K562 (cell line): Measurements from ENCODE around the gene SH3BP4. TPM values are rescaled to one million over a fixed set of nuclear protein-coding genes. Genes with fewer than 3 reads are reported as not detected.

Experiments used
- ATAC-seq: fragments of 200-7000 bp; cut with Tn5 transposase; 3 replicates; pipeline ENCODE4 v1.9.1; 2020; ENCODE audit warnings: moderate library complexity
- BruUV-seq: library from RNA; stranded (reverse); fragments of 400-500 nt; replicated peaks from 2 replicates; lab custom pipeline; 2021; lab: Mats Ljungman, UMichigan
- CTCF ChIA-PET: fragments of 300-600 bp; formaldehyde crosslinking; extraction: SDS; loops from one replicate; lab custom pipeline; 2021; ENCODE audit warnings: low intra/inter-chr PET ratio; lab: Yijun Ruan, JAX
- POLR2A ChIA-PET: fragments of 300-600, 350-650 bp; sonication (Branson Sonifier 250); formaldehyde crosslinking; extraction: SDS; loops from one replicate; lab custom pipeline; 2021; ENCODE audit warnings: antibody characterized with exemption, inconsistent platforms; lab: Yijun Ruan, JAX
- DNase-seq, 4 experiments: peaks; one replicate each; pipeline versions ENCODE4 v3.0.0 to v3.0.0-alpha.2; 2011 to 2018; ENCODE audit warnings: low spot score in 3 of 4, mixed read lengths in 3 of 4; ENCODE audit errors: extremely low read depth in 1 of 4
- FAIRE-seq: peaks from 2 replicates; lab custom pipeline; 2011; peaks lifted over from hg19 to GRCh38; lab: Jason Lieb, UNC
- H2AFZ ChIP-seq: 2 replicates; pipeline ENCODE4 v1.6.0; 2011; ENCODE audit warnings: low read depth, low read length, control low read depth, inconsistent platforms
- H3K27ac ChIP-seq: fragments of 200-600 bp; 3 replicates; pipeline ENCODE4 v1.8.0; 2011; ENCODE audit warnings: low read depth, mild to moderate bottlenecking, control low read depth, inconsistent platforms, low read length, moderate library complexity, mixed read lengths; ENCODE audit errors: extremely low read depth
- H3K27me3 ChIP-seq, 2 experiments: fragments of 300-600 bp in 1 of 2; 2 replicates in 1 of 2; 3 replicates in 1 of 2; pipeline versions ENCODE4 v1.6.0 to v1.8.0; 2011; ENCODE audit warnings: inconsistent platforms in 2 of 2, low read length in 2 of 2, mild to moderate bottlenecking in 1 of 2, mixed read lengths in 1 of 2, moderate library complexity in 1 of 2; ENCODE audit not compliant: control insufficient read depth in 2 of 2, insufficient read depth in 2 of 2
- H3K36me3 ChIP-seq: fragments of 300-600 bp; 3 replicates; pipeline ENCODE4 v1.8.0; 2011; ENCODE audit warnings: mild to moderate bottlenecking, low read length, inconsistent platforms; ENCODE audit not compliant: control insufficient read depth, insufficient read depth
- H3K4me1 ChIP-seq, 2 experiments: fragments of 200-600 bp in 1 of 2; replicated peaks in 1 of 2; 2 replicates in 1 of 2; 3 replicates in 1 of 2; pipeline versions ENCODE4 v1.5.1 to v1.8.0; 2011; ENCODE audit warnings: inconsistent platforms in 2 of 2, low read length in 2 of 2, mild to moderate bottlenecking in 1 of 2, mixed read lengths in 1 of 2, moderate library complexity in 1 of 2; ENCODE audit not compliant: control insufficient read depth in 2 of 2, insufficient read depth in 2 of 2
- H3K4me2 ChIP-seq: 2 replicates; pipeline ENCODE4 v1.6.1; 2011; ENCODE audit warnings: low read length, control low read depth, inconsistent platforms, mixed read lengths; ENCODE audit not compliant: insufficient read depth
- H3K4me3 ChIP-seq: fragments of 200-600 bp; sonication (generic), shearing (Covaris generic); 2 replicates; pipeline ENCODE4 v1.5.1; 2016; ENCODE audit warnings: control low read depth, inconsistent platforms
- H3K79me2 ChIP-seq: fragments of 200-600 bp; 3 replicates; pipeline ENCODE4 v1.8.0; 2011; ENCODE audit warnings: low read length, inconsistent platforms; ENCODE audit not compliant: control insufficient read depth, insufficient read depth
- H3K9ac ChIP-seq, 2 experiments: 2 replicates each; pipeline versions ENCODE4 v1.6.0 to v1.6.1; 2011; ENCODE audit warnings: low read depth in 2 of 2, low read length in 2 of 2, control low read depth in 1 of 2, inconsistent platforms in 1 of 2, mild to moderate bottlenecking in 1 of 2, mixed read lengths in 1 of 2; ENCODE audit not compliant: insufficient read depth in 1 of 2
- H3K9me1 ChIP-seq: one replicate; pipeline ENCODE4 v1.6.0; 2011; ENCODE audit warnings: inconsistent platforms, mild to moderate bottlenecking, low read length, moderate library complexity; ENCODE audit not compliant: control insufficient read depth, insufficient read depth
- H3K9me3 ChIP-seq: replicated peaks from 2 replicates; pipeline ENCODE4 v1.5.1; 2011; ENCODE audit warnings: low read depth, low read length, inconsistent platforms; ENCODE audit not compliant: control insufficient read depth, insufficient read depth
- H4K20me1 ChIP-seq: replicated peaks from 2 replicates; pipeline ENCODE4 v1.6.1; 2011; ENCODE audit warnings: low read length, inconsistent platforms, mixed read lengths; ENCODE audit not compliant: control insufficient read depth, insufficient read depth
- CAMTA2 ChIP-seq: fragments of 250-450 bp; sonication (Bioruptor Pico); conservative IDR thresholded peaks from 2 replicates; pipeline ENCODE4 v1.5.1; 2022
- FOXA3 ChIP-seq, 2 experiments: fragments of 450-650 bp in 1 of 2; sonication (generic) in 1 of 2; formaldehyde crosslinking; IDR thresholded peaks in 1 of 2; conservative IDR thresholded peaks in 1 of 2; 2 replicates each; pipeline versions ENCODE4 v1.4.0 to v1.8.0; 2020 to 2022; ENCODE audit warnings: mild to moderate bottlenecking in 2 of 2, missing genetic modification reagents in 1 of 2
- FOXM1 ChIP-seq, 2 experiments: fragments of 450-650 bp in 1 of 2; sonication (generic) in 1 of 2; formaldehyde crosslinking in 1 of 2; IDR thresholded peaks; 2 replicates each; pipeline versions ENCODE4 v1.6.1 to v1.9.0; 2017 to 2022; ENCODE audit warnings: low read depth in 2 of 2, mild to moderate bottlenecking in 2 of 2, missing genetic modification reagents in 1 of 2, moderate library complexity in 1 of 2
- GATA2 ChIP-seq: sonication (generic); formaldehyde crosslinking; IDR thresholded peaks from 2 replicates; pipeline ENCODE4 v1.4.0; 2020; ENCODE audit warnings: mild to moderate bottlenecking, missing genetic modification reagents
- MCM3 ChIP-seq: fragments of 450-650 bp; IDR thresholded peaks from 2 replicates; pipeline ENCODE4 v1.6.1; 2016
- NCOA2 ChIP-seq, 2 experiments: fragments of 450-650 bp; IDR thresholded peaks; 2 replicates each; pipeline ENCODE4 v1.6.1; 2018; ENCODE audit warnings: mild to moderate bottlenecking in 2 of 2, moderate library complexity in 1 of 2; ENCODE audit not compliant: partially characterized antibody in 2 of 2
- NRF1 ChIP-seq, 2 experiments: fragments of 450-650 bp; IDR thresholded peaks in 1 of 2; conservative IDR thresholded peaks in 1 of 2; 2 replicates each; pipeline ENCODE4 v1.6.1; 2014; ENCODE audit warnings: mild to moderate bottlenecking in 2 of 2
- PTTG1 ChIP-seq: fragments of 450-650 bp; IDR thresholded peaks from 2 replicates; pipeline ENCODE4 v1.6.1; 2016; ENCODE audit warnings: low read depth, mild to moderate bottlenecking, missing genetic modification characterization, missing compliant biosample characterization
- SREBF1 ChIP-seq: fragments of 150-350 bp; IDR thresholded peaks from 2 replicates; pipeline ENCODE4 v1.6.1; 2014; ENCODE audit warnings: antibody characterized with exemption, low read depth, low read length, borderline replicate concordance
- TCF7L2 ChIP-seq: fragments of 150-350 bp; IDR thresholded peaks from 2 replicates; pipeline ENCODE4 v1.6.1; 2016; ENCODE audit warnings: low read depth, mild to moderate bottlenecking, low read length, moderate library complexity
- ZNF436 ChIP-seq: fragments of 250-450, 450-650 bp; sonication (Bioruptor Pico); formaldehyde crosslinking; IDR thresholded peaks from 2 replicates; pipeline ENCODE4 v1.7.0; 2020; ENCODE audit warnings: mild to moderate bottlenecking
- WGBS: fragments of 100-300 bp; shearing (Covaris generic); methylation state at CpG from one replicate; pipeline ENCODE4 v1.1.6; 2016; ENCODE audit warnings: low coverage, mixed read lengths; ENCODE audit not compliant: insufficient coverage; ENCODE audit errors: missing lambda C conversion rate; 5-methylcytosine and 5-hydroxymethylcytosine counted together
- in situ Hi-C: fragments of 300-500 bp; cut with MboI; formaldehyde crosslinking; loops from 4 replicates; pipeline ENCODE4 v1.15.0; 2018; ENCODE audit warnings: inconsistent platforms, mixed read lengths
- intact Hi-C: fragments of 100-400 bp; cut with micrococcal nuclease; formaldehyde crosslinking; loops from 2 replicates; pipeline ENCODE4 v1.14.2; 2022
- polyA plus RNA-seq, 8 experiments: library from polyadenylated mRNA; depleted of rRNA in 4 of 8; stranded (reverse) in 5 of 8; unstranded in 3 of 8; fragments of >200 nt; fragmentation: Nextera tagmentation in 2 of 8; fragmentation: Illumina TruSeq in 1 of 8; extraction: Ambion mirVana in 2 of 8; extraction: Trizol in 1 of 8; gene quantifications; 2 replicates each; pipeline versions ENCODE4 v1.2.1 to v1.2.3, GENCODE V29; 2011 to 2014; ENCODE audit warnings: inconsistent platforms in 1 of 8, missing spikeins in 1 of 8
- total RNA-seq, 7 experiments: library from RNA; depleted of rRNA in 6 of 7; stranded (reverse); fragments of >200 nt in 6 of 7; fragmentation: Illumina TruSeq in 2 of 7; extraction: Trizol in 2 of 7; gene quantifications; 2 replicates each; pipeline versions ENCODE4 v1.2.1 to v1.2.3, GENCODE V29; 2011 to 2021; ENCODE audit warnings: low replicate concordance in 1 of 7
- TF ChIP-seq, protein P1 (sequence below): fragments of 250-450 bp; sonication (Bioruptor Pico); IDR thresholded peaks from 2 replicates; pipeline ENCODE4 v1.8.0; 2021; ENCODE audit warnings: borderline replicate concordance, mild to moderate bottlenecking, moderate library complexity; ENCODE audit not compliant: poor library complexity, severe bottlenecking

The SH3BP4 gene
- total and polyA plus RNA-seq, 9 of the 15 experiments (the other 6 are each of a cell fraction or from before 2014, with no cell fraction given): 0.03 to 0.28 (median 0.27) TPM; not detected in 6

GRCh38 chr2:234970477-234970882 is 18.7 kb downstream of the SH3BP4 start (continued):
- TF ChIP-seq FOXM1 (IDR thresholded peaks at IDR 0.05; ENCODE audit: low read depth) (no peak), FOXM1 (CRISPR knock-in tag; IDR thresholded peaks at IDR 0.05; ENCODE audit: low read depth) (no peak), NCOA2 (IDR thresholded peaks at IDR 0.05; ENCODE audit: partially characterized antibody in 2 of 2) (no peak)
- TF ChIP-seq, protein P1, sequence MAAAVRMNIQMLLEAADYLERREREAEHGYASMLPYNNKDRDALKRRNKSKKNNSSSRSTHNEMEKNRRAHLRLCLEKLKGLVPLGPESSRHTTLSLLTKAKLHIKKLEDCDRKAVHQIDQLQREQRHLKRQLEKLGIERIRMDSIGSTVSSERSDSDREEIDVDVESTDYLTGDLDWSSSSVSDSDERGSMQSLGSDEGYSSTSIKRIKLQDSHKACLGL (CRISPR knock-in tag): no peak

GRCh38 chr2:234971496-234971895 is 19.7 kb downstream of the SH3BP4 start:
- ATAC-seq: no peak
- Histone ChIP-seq H4K20me1 (no peaks in the 10 kb centered on the region), H3K4me1 (no peaks in the 10 kb centered on the region), H3K9me1 (no peaks in the 10 kb centered on the region), H3K27ac (no peak overlapping the region)
- TF ChIP-seq NRF1 (conservative IDR thresholded peaks at IDR 0.05 in 1 of 2, IDR thresholded peaks at IDR 0.05 in 1 of 2) (no peak), MCM3 (no peak), SREBF1 (no peak), ZNF436 (no peak), FOXA3 (CRISPR knock-in tag; conservative IDR thresholded peaks at IDR 0.05 in 1 of 2, IDR thresholded peaks at IDR 0.05 in 1 of 2) (no peak), CAMTA2 (CRISPR knock-in tag) (no peak), TCF7L2 (no peak), GATA2 (CRISPR knock-in tag) (no peak), PTTG1 (no peak)
- TF ChIP-seq, all 486 proteins: peak for 0
- Histone ChIP-seq H3K79me2 (no peaks in the 10 kb centered on the region), H3K4me2 (no peak overlapping the region), H2AFZ (no peak overlapping the region), H3K9me3 (no peaks in the 10 kb centered on the region), H3K36me3 (no peaks in the 10 kb centered on the region), H3K9ac (no peak overlapping the region), H3K4me3 (no peak overlapping the region), H3K27me3 (peaks cover 4 to 42% of the 10 kb centered on the region in 2 experiments; a peak in 3 of 5 replicates)
- ChIA-PET CTCF (no interaction called here), POLR2A (no interaction called here)
- 0% methylated on average over 2 of the region's 7 CpGs for WGBS
- no TSS peak for BruUV-seq
- in situ Hi-C loops (no loop called here), intact Hi-C loops (no loop called here)
- FAIRE-seq (no peak), DNase-seq (no peak)
